A549 (cell line): ENCODE data around the gene EXOSC7. TPM values are rescaled to one million over a fixed set of nuclear protein-coding genes. Genes with fewer than 3 reads are reported as not detected.

Experiments used
- ATAC-seq, 2 experiments: fragments of 200-7000 bp in 1 of 2; fragments of >200 bp in 1 of 2; cut with Nextera tagmentation in 1 of 2; cut with Tn5 transposase in 1 of 2; 3 replicates each; pipeline versions ENCODE4 v1.8.0 to v1.9.1; 2018 to 2020; ENCODE audit warnings: mild to moderate bottlenecking in 1 of 2, moderate library complexity in 1 of 2
- CTCF ChIA-PET: fragments of 300-600 bp; sonication (Branson Sonifier 250); formaldehyde crosslinking; extraction: SDS; loops from one replicate; lab custom pipeline; 2021; ENCODE audit warnings: antibody characterized with exemption, inconsistent platforms; lab: Yijun Ruan, JAX
- POLR2A ChIA-PET: fragments of 350-600 bp; formaldehyde crosslinking; extraction: SDS; loops from one replicate; lab custom pipeline; 2021; ENCODE audit warnings: antibody characterized with exemption, inconsistent platforms; lab: Yijun Ruan, JAX
- DNase-seq, 2 experiments: peaks; one replicate each; pipeline versions ENCODE4 v3.0.0 to v3.0.0-alpha.2; 2011 to 2016; ENCODE audit warnings: low read depth in 1 of 2, low spot score in 1 of 2
- FAIRE-seq: peaks from 2 replicates; lab custom pipeline; 2011; peaks lifted over from hg19 to GRCh38; lab: Jason Lieb, UNC
- H3K27ac ChIP-seq, 2 experiments: fragments of >200 bp; sonication (Bioruptor Twin); formaldehyde crosslinking; 3 replicates each; pipeline ENCODE4 v1.5.1; 2016 to 2017
- H3K4me1 ChIP-seq: fragments of >200 bp; sonication (Bioruptor Twin); formaldehyde crosslinking; 3 replicates; pipeline ENCODE4 v1.6.1; 2016
- H3K4me2 ChIP-seq: fragments of >200 bp; sonication (Bioruptor Twin); formaldehyde crosslinking; 3 replicates; pipeline ENCODE4 v1.6.1; 2016
- H3K4me3 ChIP-seq: fragments of >200 bp; sonication (Bioruptor Twin); formaldehyde crosslinking; 3 replicates; pipeline ENCODE4 v1.5.1; 2016
- H3K9me3 ChIP-seq: fragments of >200 bp; sonication (Bioruptor Twin); formaldehyde crosslinking; 3 replicates; pipeline ENCODE4 v1.6.1; 2016
- BHLHE40 ChIP-seq: IDR thresholded peaks from 2 replicates; pipeline ENCODE4 v1.6.1; 2012; ENCODE audit warnings: low read depth, low read length, inconsistent platforms
- CBX2 ChIP-seq: fragments of 200-600 bp; sonication (generic); IDR thresholded peaks from 2 replicates; pipeline ENCODE4 v1.6.1; 2016; ENCODE audit warnings: low read depth, mild to moderate bottlenecking, borderline replicate concordance
- CHD2 ChIP-seq: fragments of 150-350 bp; IDR thresholded peaks from 2 replicates; pipeline ENCODE4 v1.6.1; 2014; ENCODE audit warnings: low read length; ENCODE audit not compliant: partially characterized antibody
- CTCF ChIP-seq: fragments of >200 bp; sonication (Bioruptor Twin); formaldehyde crosslinking; IDR thresholded peaks from 3 replicates; pipeline ENCODE4 v1.5.1; 2016
- ESRRA ChIP-seq: fragments of 150-350 bp; IDR thresholded peaks from 2 replicates; pipeline ENCODE4 v1.6.1; 2014; ENCODE audit warnings: mild to moderate bottlenecking, low read length, borderline replicate concordance
- FOSB ChIP-seq: fragments of 250-450 bp; sonication (Bioruptor Pico); IDR thresholded peaks from 2 replicates; pipeline ENCODE4 v1.5.0; 2020; ENCODE audit warnings: mild to moderate bottlenecking, moderate library complexity
- FOXS1 ChIP-seq: fragments of 250-450 bp; sonication (Bioruptor Pico); IDR thresholded peaks from 2 replicates; pipeline ENCODE4 v1.5.0; 2020; ENCODE audit warnings: mild to moderate bottlenecking, moderate library complexity
- GATA3 ChIP-seq: IDR thresholded peaks from 2 replicates; pipeline ENCODE4 v1.6.1; 2012; ENCODE audit warnings: borderline replicate concordance
- HDAC2 ChIP-seq: fragments of 200-600 bp; sonication (generic); IDR thresholded peaks from 2 replicates; pipeline ENCODE4 v1.6.1; 2016
- HEYL ChIP-seq: fragments of 250-450 bp; sonication (Bioruptor Pico); IDR thresholded peaks from 2 replicates; pipeline ENCODE4 v1.8.0; 2021; ENCODE audit warnings: mild to moderate bottlenecking, moderate library complexity
- HMGXB4 ChIP-seq: fragments of 250-450 bp; sonication (Bioruptor Pico); IDR thresholded peaks from 2 replicates; pipeline ENCODE4 v1.5.0; 2021; ENCODE audit warnings: mild to moderate bottlenecking, moderate library complexity, borderline replicate concordance
- HOXB13 ChIP-seq: fragments of 250-450 bp; sonication (Bioruptor Pico); IDR thresholded peaks from 2 replicates; pipeline ENCODE4 v1.5.0; 2020; ENCODE audit warnings: low read depth, mild to moderate bottlenecking, moderate library complexity
- HOXB5 ChIP-seq: fragments of 250-450 bp; sonication (Bioruptor Pico); IDR thresholded peaks from 2 replicates; pipeline ENCODE4 v1.5.0; 2020; ENCODE audit warnings: mild to moderate bottlenecking, moderate library complexity
- JUNB ChIP-seq: fragments of >200 bp; sonication (Bioruptor Twin); formaldehyde crosslinking; IDR thresholded peaks from 2 replicates; pipeline ENCODE4 v1.6.1; 2016
- NFE2L2 ChIP-seq: fragments of 150-350 bp; conservative IDR thresholded peaks from 2 replicates; pipeline ENCODE4 v1.6.1; 2014; ENCODE audit warnings: low read length
- NPAS2 ChIP-seq: fragments of 250-450 bp; sonication (Bioruptor Pico); IDR thresholded peaks from 2 replicates; pipeline ENCODE4 v1.8.0; 2022; ENCODE audit warnings: mild to moderate bottlenecking, moderate library complexity, borderline replicate concordance
- PHF8 ChIP-seq: fragments of 200-600 bp; sonication (generic); IDR thresholded peaks from 2 replicates; pipeline ENCODE4 v1.6.1; 2016; ENCODE audit warnings: low read depth, mild to moderate bottlenecking, antibody characterized with exemption, moderate library complexity, borderline replicate concordance
- POLR2A ChIP-seq: IDR thresholded peaks from 2 replicates; pipeline ENCODE4 v1.6.1; 2012; ENCODE audit warnings: mild to moderate bottlenecking, low read length
- RARB ChIP-seq: fragments of 250-450 bp; sonication (Bioruptor Pico); IDR thresholded peaks from 2 replicates; pipeline ENCODE4 v1.8.0; 2021; ENCODE audit warnings: mild to moderate bottlenecking, moderate library complexity
- RFX5 ChIP-seq: fragments of 450-650 bp; IDR thresholded peaks from 2 replicates; pipeline ENCODE4 v1.7.1; 2014; ENCODE audit warnings: antibody characterized with exemption, mild to moderate bottlenecking, moderate library complexity
- RNF2 ChIP-seq: fragments of 200-600 bp; sonication (generic); IDR thresholded peaks from 2 replicates; pipeline ENCODE4 v1.6.1; 2016; ENCODE audit warnings: low read depth, mild to moderate bottlenecking, antibody characterized with exemption, moderate library complexity, borderline replicate concordance
- SMC3 ChIP-seq: fragments of >200 bp; sonication (Bioruptor Twin); formaldehyde crosslinking; IDR thresholded peaks from 3 replicates; pipeline ENCODE4 v1.6.1; 2018; ENCODE audit warnings: inconsistent platforms
- SREBF2 ChIP-seq: fragments of 450-650 bp; IDR thresholded peaks from 2 replicates; pipeline ENCODE4 v1.6.1; 2014; ENCODE audit warnings: mild to moderate bottlenecking, moderate library complexity
- TP53 ChIP-seq: fragments of 250-450 bp; sonication (Bioruptor Pico); IDR thresholded peaks from 2 replicates; pipeline ENCODE4 v1.5.0; 2021; ENCODE audit warnings: mild to moderate bottlenecking, moderate library complexity
- ZSCAN20 ChIP-seq: fragments of 250-450 bp; sonication (Bioruptor Pico); IDR thresholded peaks from 2 replicates; pipeline ENCODE4 v1.8.0; 2022; ENCODE audit warnings: mild to moderate bottlenecking, moderate library complexity
- WGBS: methylation state at CpG from one replicate; pipeline ENCODE4 v1.1.6; 2017; ENCODE audit errors: missing lambda C conversion rate; 5-methylcytosine and 5-hydroxymethylcytosine counted together
- polyA plus RNA-seq, 4 experiments: library from polyadenylated mRNA; depleted of rRNA in 3 of 4; stranded (reverse); fragments of >200 nt; fragmentation: RNase III in 1 of 4; extraction: RNeasy Plus Mini Kit Qiagen cat#74134 plus additional on column Dnase treatment in 1 of 4; gene quantifications; 2 replicates in 3 of 4; 3 replicates in 1 of 4; pipeline ENCODE4 v1.2.3, GENCODE V29; 2011 to 2017
- TF ChIP-seq, protein P1 (sequence below): IDR thresholded peaks from 2 replicates; pipeline ENCODE4 v1.6.1; 2012; ENCODE audit warnings: low read depth, borderline replicate concordance
- TF ChIP-seq, protein P2 (sequence below): fragments of 200-600 bp; sonication (generic); IDR thresholded peaks from 2 replicates; pipeline ENCODE4 v1.6.1; 2016; ENCODE audit warnings: antibody characterized with exemption, mild to moderate bottlenecking, moderate library complexity
- TF ChIP-seq, protein P3 (sequence below): fragments of >200 bp; sonication (Bioruptor Twin); formaldehyde crosslinking; IDR thresholded peaks from 2 replicates; pipeline ENCODE4 v1.6.1; 2016
- TF ChIP-seq, protein P4 (sequence below): IDR thresholded peaks from 2 replicates; pipeline ENCODE4 v1.6.1; 2012

EXOSC7 gene
- polyA plus RNA-seq, 2 of the 4 experiments (the other 2 are of a cell fraction), result 59.1 to 68.4 TPM

DNA sequence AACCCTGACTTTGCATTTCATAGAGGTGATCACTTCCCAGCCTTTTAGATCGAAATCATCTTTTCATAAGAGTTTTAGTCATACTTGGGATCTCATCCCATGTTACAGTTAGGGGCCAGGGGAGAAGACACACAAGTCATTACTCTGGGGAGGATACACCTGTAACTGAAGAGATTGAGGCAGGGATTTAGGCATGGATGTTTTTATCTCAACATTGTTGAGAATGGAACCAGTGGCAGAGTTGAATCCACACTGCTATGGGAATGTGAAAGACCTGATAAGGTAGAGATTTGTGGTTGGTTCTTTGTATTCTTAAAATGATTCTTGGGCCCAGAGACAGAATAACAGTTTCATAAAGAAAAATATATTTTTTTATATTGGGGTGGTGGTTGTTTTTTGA lies 33.8 kb downstream of the EXOSC7 start:
- H3K4me3 ChIP-seq, result no peak overlapping the region
- TF ChIP-seq CHD2, result no peak
- no peak for TF ChIP-seq ESRRA
- no peak for TF ChIP-seq RFX5
- no peak for TF ChIP-seq POLR2A
- TF ChIP-seq HOXB5 (CRISPR knock-in tag), result no peak
- TF ChIP-seq, protein P1, sequence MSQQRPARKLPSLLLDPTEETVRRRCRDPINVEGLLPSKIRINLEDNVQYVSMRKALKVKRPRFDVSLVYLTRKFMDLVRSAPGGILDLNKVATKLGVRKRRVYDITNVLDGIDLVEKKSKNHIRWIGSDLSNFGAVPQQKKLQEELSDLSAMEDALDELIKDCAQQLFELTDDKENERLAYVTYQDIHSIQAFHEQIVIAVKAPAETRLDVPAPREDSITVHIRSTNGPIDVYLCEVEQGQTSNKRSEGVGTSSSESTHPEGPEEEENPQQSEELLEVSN, result no peak
- TF ChIP-seq SREBF2, result no peak
- TF ChIP-seq, protein P2, sequence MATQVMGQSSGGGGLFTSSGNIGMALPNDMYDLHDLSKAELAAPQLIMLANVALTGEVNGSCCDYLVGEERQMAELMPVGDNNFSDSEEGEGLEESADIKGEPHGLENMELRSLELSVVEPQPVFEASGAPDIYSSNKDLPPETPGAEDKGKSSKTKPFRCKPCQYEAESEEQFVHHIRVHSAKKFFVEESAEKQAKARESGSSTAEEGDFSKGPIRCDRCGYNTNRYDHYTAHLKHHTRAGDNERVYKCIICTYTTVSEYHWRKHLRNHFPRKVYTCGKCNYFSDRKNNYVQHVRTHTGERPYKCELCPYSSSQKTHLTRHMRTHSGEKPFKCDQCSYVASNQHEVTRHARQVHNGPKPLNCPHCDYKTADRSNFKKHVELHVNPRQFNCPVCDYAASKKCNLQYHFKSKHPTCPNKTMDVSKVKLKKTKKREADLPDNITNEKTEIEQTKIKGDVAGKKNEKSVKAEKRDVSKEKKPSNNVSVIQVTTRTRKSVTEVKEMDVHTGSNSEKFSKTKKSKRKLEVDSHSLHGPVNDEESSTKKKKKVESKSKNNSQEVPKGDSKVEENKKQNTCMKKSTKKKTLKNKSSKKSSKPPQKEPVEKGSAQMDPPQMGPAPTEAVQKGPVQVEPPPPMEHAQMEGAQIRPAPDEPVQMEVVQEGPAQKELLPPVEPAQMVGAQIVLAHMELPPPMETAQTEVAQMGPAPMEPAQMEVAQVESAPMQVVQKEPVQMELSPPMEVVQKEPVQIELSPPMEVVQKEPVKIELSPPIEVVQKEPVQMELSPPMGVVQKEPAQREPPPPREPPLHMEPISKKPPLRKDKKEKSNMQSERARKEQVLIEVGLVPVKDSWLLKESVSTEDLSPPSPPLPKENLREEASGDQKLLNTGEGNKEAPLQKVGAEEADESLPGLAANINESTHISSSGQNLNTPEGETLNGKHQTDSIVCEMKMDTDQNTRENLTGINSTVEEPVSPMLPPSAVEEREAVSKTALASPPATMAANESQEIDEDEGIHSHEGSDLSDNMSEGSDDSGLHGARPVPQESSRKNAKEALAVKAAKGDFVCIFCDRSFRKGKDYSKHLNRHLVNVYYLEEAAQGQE, result no peak
- TF ChIP-seq BHLHE40, result no peak
- TF ChIP-seq NFE2L2, result no peak
- no peak for TF ChIP-seq RARB (CRISPR knock-in tag)
- TF ChIP-seq FOSB, result no peak
- no peak for TF ChIP-seq NPAS2
- no peak for TF ChIP-seq CBX2
- TF ChIP-seq HOXB13, result no peak
- 100% methylated on average over 1 of the region's 1 CpG for whole genome bisulfite sequencing
- POLR2A ChIA-PET, result no interaction called here
- no peak for DNase-seq
- H3K27ac ChIP-seq, result no peak overlapping the region
- H3K4me2 ChIP-seq, result no peak overlapping the region
- no peak for ATAC-seq
- no peaks in the 10 kb centered on the region for H3K4me1 ChIP-seq
- H3K9me3 ChIP-seq, result no peaks in the 10 kb centered on the region
- CTCF ChIA-PET, result interaction anchor here (0.6 kb wide), 1 partner anchor 22 kb away, joined by 3 read pairs; no protein-coding TSS in a partner anchor
- FAIRE-seq, result no peak

DNA sequence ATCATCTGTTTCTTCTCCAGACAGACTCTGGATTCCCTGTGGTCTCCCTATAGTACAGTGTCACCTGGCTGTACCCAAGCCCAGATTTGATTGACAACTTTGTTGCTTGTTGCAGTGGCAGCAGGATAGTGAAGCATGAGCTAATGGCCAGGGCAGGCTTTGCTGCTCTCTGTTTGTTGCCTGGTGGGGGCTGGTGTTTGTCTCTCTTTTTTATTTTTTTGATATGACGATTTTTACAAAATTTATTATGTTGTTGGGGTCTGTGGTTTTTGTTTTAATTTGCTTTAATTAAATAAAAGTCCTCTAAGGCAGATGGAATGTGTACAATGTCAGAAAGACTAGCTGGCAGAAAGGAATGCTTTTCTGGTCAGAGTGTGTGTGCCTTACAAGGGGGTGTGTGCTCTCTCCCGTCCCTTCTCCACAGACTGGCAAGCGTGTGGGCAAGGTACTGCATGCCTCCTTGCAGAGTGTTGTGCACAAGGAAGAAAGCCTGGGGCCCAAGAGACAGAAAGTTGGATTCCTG lies 34.8 kb downstream of the EXOSC7 start:
- DNase-seq, result no peak
- H3K4me3 ChIP-seq, result no peak overlapping the region
- H3K27ac ChIP-seq, result no peak overlapping the region
- TF ChIP-seq TP53 (CRISPR knock-in tag) (no peak), RFX5 (no peak), JUNB (no peak), SREBF2 (no peak), RNF2 (no peak), NFE2L2 (no peak), HMGXB4 (no peak), HDAC2 (no peak), HEYL (CRISPR knock-in tag) (no peak), ESRRA (no peak), HOXB13 (no peak), GATA3 (no peak), PHF8 (no peak), ZSCAN20 (CRISPR knock-in tag) (no peak), CTCF (no peak), FOXS1 (no peak), SMC3 (no peak), NPAS2 (no peak)
- TF ChIP-seq, protein P3, sequence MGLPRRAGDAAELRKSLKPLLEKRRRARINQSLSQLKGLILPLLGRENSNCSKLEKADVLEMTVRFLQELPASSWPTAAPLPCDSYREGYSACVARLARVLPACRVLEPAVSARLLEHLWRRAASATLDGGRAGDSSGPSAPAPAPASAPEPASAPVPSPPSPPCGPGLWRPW, result no peak
- TF ChIP-seq, protein P4, sequence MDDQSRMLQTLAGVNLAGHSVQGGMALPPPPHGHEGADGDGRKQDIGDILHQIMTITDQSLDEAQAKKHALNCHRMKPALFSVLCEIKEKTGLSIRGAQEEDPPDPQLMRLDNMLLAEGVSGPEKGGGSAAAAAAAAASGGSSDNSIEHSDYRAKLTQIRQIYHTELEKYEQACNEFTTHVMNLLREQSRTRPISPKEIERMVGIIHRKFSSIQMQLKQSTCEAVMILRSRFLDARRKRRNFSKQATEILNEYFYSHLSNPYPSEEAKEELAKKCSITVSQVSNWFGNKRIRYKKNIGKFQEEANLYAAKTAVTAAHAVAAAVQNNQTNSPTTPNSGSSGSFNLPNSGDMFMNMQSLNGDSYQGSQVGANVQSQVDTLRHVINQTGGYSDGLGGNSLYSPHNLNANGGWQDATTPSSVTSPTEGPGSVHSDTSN, result no peak
- H3K4me2 ChIP-seq, result no peak overlapping the region
- ChIA-PET CTCF (no interaction called here), POLR2A (no interaction called here)
- H3K9me3 ChIP-seq, result no peaks in the 10 kb centered on the region
- WGBS, result 88% methylated on average over 3 of the region's 3 CpGs
- no peaks in the 10 kb centered on the region for H3K4me1 ChIP-seq
- no peak for FAIRE-seq
- no peak for ATAC-seq
